Activated T-helper 1 cell treated with Interleukin-2 at 50 U/mL for 16 hours (primary cell): ENCODE data around the gene PDLIM7.
"Not testable (repeated sequence)": the region's sequence is repeated elsewhere in the genome, so short reads cannot be mapped to it uniquely, and the experiment has no call there.

ENCODE experiments used
- DNase-seq: peaks from one replicate; pipeline ENCODE4 v3.0.0-alpha.2; 2020; ENCODE audit warnings: low read depth

Gene PDLIM7, protein sequence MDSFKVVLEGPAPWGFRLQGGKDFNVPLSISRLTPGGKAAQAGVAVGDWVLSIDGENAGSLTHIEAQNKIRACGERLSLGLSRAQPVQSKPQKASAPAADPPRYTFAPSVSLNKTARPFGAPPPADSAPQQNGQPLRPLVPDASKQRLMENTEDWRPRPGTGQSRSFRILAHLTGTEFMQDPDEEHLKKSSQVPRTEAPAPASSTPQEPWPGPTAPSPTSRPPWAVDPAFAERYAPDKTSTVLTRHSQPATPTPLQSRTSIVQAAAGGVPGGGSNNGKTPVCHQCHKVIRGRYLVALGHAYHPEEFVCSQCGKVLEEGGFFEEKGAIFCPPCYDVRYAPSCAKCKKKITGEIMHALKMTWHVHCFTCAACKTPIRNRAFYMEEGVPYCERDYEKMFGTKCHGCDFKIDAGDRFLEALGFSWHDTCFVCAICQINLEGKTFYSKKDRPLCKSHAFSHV

DNA sequence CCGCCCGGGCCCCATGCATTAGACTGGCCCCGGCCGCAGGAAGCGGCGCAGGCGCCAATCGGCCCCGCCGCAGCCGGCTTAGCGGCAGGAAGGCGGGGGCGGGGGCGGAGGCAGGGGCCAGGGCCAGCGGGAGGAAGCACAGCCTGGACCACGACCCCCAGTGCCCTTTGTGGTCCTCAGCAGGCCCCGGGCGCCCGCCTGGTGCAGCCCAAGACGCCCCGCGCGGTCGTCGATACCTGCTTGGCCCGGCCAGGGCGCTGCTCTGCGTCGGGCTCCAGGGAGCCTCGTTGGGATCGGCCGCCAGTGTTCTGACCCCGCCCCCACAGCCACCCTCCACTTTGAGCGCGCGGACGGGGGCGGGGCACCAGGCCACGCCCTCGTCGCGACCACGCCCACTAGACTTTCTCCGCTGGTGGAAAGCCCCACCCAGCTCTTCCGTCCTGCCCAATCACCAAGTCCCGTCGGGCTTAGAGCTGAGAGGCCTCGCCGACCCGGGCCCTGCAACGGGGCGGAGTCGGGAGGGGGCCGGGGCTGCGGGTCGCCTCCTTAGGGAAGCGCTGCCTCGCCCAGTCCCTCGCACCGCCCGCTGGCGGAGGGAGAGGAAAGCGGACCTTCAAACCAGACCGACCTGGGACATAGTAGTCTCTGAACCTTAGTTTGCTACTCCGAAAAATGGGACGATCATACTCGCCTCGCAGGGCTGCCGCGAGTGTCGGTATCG lies at the start of gene PDLIM7:
Gene PDLIM7, minus strand, starts transcription at position 313 of the 721 bp plus-strand sequence. CDS start 1,092 bp downstream, outside the sequence.
- DNase-seq, result peak; percentile 90

DNA sequence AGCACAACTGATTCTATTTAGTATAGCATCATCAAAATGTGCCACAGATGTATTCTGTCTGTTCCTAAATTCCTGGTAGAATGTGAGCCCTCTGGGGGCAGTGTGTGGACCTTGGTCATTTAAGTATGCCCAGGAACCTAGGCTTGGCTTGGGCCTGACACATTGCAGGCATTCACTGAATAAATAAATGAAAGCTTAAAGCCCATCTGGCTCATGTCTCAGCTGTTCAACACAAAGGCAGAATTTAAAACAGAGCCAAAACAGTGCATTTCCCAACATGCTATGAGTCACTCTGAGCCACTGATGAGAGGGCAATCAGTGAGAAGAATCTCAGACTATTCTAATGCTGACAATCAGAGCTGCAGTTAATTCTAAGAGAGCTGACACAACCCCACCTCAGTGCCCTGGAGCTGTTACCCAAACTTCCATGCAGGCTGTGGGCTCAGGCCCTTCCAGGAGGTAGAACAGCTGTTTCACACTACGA lies 48.9 kb upstream of the PDLIM7 start:
- no peak for DNase-seq

DNA sequence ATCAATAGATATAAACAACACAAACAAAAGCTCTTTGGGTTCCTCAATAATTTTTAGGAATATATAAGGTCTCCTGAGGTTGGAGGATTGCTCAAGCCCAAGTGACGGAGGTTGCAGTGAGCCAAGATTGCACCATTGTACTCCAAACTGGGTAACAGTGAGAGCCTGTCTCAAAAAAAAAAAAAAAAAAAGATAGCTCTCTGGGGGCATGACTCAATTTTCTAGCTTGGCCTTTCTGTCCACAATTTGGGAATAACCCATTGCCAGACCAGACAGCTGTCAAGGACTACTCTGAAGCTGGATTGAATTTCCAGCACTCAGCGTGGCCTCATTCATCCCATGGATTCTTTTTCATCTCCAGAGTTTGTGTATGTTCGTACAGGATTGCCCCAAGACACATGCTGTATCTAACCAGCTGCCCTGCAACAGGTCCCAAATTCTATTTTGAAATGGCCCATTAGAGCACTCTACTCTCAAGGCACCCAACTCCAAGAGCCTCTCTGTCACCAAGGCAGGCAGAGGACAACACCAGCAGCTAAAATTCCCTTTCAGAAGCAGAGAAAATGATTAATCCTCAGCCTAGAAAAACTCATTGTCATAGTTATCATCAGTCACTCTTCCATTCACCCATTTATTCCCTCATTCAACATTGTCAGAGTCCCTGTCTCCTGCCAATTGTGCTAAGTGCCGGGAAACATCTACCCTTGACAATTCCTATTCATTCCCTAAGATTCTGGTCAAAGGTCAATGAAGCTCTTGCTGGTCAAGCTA lies 48.3 kb upstream of the PDLIM7 start:
- no peak for DNase-seq

DNA sequence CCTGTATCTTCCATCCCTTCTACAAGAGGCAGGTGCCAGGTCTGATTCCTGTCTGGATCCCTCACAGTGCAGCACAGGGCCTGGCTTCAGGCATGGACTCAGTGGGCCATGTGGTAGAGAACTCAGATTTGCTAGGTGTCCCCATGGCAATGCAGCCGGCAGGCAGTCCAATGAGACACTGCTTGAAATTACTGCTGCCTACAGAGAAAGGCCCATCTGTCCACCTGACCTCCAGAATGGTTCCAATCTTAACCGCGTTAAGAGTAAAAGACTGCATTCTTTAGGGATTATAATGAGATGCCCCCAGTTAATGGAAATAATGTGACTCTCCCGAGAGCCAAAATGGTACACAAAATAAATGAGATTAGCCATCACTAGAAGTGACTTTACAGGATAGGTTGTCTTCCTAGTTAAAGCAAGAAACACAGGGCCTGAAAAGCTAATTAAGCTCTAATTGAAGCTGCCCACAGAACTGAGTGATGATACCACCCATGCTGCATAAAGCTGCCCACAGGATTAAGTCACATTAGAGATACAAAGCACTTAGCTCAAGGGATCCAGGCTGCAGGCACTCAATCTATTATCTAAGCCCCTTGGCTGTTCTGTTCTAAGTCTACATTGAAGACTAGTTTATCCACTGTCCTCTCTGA lies 45.5 kb upstream of the PDLIM7 start:
- no peak for DNase-seq

DNA sequence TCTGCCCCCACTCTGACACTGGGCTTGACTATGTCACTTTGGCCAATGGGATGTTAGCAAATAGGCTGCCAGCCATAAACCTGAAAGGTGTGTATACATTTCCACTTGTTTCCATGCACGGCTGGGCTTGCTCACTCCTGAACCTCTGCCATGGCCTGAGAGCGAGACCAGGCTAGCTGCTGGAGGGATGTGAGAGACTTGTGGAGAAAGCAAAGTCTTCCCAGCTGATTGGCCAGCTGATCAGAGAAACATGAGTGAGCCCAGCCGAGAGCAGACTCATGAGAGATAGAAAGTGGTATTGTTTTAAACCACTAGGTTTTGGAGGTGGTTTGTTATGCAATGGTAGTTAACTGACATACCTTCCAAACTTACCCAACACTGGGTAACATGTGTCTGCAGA lies 43.0 kb upstream of the PDLIM7 start:
- DNase-seq, result no peak

DNA sequence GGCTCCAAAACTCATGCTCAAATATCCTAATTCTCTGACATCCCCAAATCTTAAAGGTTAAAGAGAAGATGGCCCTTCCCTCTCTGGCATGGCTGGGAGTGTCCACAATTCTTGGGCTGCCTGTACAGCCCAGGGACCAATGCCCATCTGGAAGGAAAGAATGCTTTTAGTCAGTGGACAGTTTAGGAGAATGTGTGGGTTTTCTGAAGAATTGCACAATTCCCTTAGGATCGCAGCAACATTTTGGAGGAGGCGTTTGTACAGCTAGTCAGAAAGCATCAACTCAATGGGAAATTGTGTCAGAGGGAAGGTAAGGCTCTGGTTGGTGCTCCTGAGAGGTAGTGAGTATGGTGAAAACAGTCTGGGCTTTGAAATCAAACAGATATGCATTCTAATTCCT lies 42.0 kb upstream of the PDLIM7 start:
- no peak for DNase-seq

DNA sequence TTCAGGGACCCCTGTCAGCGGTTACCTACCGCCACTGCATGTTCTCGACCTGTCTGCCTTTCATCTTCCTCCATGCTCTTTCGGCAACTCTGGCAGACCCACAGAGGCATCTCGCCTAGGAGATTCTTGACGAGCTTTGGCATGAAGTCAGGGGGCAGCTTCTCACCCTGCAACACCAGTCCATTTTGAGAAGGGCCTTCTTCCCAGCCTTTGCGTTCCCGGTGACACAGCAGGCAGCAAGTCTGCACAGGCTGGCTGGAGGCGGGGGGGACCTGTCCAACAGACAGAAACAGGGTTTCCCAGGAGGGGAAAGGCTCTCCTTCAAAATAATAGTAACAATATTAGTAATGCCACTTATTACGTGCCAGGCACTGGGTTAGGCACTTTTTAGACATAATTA lies 41.5 kb upstream of the PDLIM7 start:
- no peak for DNase-seq

DNA sequence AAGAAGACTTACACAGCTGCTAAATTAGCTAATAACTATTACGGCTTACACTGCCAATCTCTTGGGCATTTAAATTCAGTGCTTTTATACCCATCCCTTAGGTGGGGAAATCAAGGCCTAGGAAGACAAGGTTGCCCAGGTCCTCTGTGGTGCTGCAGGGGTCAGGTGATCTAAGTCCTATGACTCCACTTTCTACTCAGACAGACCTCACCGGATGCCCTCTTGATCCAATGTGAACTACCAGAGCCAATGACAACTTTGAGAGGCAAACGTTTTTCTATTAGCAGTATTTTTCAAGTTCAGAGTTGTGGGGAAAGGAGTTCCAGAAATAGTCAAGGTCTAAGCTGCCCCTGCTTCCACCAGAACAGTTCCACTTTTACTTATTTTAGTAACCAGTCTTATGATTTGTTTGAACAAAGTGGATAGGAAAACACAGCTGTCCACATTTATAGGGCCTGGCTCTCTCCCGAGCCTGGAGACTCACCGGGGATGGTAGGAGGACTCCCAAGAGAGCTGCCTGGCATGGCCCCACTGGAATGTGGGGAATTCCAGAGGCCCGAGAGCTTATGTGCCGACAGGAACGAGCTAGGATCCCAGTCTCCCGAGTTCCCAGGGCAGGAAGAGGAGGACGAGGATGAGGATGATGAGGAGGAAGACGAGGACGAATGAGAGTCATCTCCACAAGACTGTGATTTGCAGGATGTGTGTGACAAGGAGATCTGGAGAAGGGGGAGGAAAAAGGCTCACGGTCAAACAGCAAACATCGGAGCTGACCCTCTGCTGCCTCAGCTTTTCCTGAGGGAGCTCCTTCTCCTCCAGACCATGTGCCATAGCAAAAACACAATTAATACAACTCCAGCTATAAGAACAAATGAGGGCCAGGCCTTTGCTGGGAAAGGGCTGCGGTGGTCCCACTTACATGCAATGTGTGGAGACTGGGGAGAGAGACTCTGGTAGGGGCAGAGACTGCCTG lies 40.3 kb upstream of the PDLIM7 start:
- no peak for DNase-seq

DNA sequence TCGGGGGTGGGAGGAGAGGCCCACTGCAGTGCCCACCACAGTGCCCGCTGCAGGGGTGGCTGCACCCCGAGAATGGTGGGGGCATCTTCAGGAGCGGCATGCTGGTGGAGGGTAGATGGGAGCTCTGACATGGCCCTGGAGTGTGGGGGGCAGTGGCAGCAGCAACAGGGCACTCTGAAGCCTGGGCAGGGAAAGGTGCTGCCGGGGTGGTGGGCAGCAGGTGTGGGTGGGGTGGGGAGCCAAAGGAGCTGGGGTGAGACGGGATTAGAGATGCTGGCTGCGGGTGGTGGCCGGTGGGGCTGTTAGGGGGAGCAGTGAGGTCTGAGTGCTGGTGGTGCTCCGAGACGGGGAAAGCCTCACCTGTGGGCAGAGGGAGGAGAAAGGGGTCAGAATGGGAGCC lies 39.0 kb upstream of the PDLIM7 start:
- no peak for DNase-seq

DNA sequence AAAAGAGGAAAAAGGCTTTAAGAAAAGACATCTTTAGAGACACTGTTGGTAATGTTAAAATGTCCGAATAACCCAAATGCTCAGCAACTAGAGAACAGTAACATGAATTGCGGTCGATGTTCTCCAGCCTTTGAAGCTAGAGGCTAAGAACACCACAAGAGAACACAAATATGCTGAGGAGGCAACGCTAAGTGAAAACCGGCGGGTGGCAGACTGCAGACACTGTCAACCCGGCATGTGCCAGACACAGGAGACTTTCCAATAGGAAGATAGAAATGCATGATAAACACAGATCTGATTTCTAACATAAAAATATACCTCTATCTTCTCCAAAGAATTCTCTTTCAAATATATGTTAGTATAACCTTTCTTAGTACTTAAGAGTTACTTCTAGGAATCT lies 37.7 kb upstream of the PDLIM7 start:
- no peak for DNase-seq

DNA sequence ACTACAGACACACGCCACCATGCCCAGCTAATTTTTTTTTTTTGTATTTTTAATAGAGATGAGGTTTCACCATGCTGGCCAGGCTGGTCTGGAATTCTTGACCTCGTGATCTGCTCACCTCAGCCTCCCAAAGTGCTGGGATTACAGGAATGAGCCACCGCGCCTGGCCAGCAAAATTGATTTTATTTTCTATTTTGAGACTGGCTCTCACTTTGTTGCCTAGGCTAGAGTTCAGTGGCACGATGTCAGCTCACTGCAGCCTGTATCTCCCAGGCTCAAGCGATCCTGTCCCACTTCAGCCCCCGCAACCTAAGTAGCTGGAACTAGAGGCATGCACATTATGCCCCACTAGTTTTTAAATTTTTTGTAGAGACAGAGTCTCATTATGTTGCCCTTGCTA lies 37.0 kb upstream of the PDLIM7 start:
- DNase-seq, result not testable (repeated sequence)

DNA sequence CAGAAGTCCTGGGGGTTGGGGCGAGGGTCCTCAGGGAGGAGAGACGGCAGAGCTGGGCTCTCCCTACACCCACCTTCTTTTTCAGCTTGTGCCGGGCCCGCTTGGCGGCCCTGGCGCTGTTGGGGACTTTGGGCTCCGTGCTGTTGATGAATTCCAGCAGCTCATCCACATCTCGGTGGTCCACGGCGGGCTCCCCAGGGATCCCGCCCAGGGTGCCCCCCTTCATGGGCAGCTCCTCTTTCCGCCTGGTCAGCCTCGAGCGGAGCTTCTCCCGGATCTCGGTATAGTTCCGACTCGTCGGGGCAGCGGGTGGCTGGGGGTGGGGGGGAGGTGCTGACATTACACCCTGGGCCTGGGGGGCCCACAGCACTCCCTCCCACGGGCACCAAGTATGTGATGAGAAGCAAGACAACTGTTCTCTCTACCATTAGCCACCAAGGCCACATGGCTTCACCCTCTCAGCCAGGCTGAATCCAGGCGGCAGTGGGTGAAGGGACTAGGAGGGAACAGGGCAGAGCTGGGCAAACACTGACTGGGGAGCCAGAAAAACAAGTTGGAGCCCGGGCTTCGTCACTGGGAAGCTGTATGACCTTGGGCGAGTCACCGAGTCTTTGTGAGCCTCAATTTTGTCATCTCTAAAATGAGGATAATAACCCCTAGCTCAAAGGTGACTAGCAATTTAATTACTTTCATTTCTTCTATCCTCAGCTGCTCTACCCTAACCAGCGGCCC lies 34.0 kb upstream of the PDLIM7 start:
- DNase-seq, result no peak

DNA sequence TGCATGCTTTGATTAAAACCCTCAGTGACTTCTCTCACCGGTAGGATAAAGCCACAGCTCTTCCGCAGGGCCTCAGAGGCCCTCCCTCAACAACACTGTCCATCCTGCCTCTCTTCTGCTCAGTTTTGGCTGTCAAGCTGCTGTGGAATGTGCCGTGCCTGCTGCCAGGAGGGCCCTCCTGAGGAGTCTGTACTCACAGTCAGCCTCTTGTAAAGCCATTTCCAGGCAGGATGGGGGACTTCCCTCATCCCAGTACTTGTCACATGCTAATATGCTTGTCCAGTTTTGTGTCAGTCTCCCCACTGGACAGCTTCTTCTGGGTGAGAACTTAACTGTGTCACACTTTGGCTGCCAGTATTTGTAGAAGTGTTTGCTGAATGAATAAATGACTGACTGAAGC lies 33.2 kb upstream of the PDLIM7 start:
- DNase-seq, result no peak

DNA sequence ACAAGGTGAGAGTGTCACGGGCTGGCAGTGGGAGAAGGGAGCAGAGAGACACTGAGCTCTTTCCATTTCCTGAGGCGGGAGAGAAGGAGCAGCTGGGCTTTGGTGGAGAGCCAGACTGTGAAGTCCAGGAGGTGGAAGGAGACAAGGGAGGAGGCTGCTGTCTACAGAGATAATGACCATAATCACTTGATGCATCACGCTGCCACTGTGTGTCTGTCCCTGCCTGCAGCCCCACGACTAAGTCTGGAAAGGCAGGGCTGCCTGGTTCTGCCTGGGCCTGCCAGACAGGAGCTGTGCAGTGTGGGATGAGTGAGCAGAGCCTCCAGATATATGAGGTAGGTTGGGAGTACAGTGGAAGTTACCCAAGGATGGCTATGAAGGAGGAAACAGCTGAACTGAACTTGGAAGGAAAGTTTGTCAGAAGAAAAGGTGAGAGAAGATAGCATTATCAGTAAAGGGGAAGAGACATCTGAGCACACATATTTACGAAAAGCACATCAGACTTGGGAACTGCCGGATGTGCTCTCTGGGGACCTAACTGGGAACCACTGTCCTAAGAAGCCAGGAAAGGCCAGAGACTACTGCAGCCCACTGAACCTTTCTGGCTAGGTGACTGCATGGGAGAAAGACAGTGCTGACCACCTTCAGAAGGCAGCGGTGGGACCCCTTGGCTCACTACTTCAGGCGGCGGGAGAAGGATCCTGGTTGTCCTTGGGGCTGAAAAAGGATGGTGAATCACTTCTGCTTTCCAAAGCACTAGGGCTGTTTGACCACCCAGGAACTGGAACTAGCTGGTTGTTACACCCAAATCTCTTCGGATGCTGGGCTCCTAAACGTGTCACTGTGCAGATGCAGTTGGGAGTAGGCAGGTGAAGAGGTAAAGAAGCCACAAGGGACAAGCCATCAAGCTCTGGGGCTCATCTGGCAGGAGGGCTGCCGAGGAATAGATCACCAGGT lies 32.1 kb upstream of the PDLIM7 start:
- DNase-seq, result no peak

DNA sequence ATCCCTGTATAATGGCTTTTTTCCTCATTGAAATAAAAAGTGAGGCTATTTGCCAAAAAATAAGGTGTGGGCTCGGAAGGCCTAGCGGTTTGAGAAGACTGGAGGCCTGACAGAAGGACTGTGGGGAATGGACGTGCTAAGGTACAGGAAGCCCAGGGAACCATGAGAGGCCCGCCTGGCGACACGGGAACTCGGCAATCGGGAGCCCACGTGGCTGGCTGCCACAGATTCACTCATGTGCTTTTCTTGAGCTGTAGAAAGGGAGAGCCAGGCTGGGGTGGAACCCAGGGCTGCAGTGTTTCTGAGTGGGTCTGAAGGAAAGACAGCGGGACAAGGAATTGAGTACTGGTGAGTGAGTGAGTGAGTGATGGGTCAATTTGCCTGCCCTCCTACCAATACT lies 31.2 kb upstream of the PDLIM7 start:
- DNase-seq, result no peak

DNA sequence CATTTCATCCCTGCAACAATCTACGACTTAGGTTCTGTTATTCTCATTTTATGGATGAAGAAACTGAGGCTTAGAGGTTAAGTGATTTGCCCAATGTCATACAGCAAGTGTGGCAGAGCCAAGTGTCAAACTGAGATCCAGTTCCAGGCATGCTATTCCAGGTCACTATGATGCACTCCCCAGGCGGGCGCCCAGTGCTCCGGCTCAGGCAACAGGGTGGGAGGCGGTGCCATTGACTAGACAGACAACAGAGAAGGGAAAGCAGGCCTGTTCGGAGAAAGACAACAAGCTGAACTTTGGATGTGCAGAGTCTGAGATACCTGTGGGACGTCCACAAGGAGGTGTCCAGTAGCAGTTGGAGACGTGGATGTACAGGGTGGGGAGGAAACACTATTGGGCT lies 30.2 kb upstream of the PDLIM7 start:
- DNase-seq, result no peak

DNA sequence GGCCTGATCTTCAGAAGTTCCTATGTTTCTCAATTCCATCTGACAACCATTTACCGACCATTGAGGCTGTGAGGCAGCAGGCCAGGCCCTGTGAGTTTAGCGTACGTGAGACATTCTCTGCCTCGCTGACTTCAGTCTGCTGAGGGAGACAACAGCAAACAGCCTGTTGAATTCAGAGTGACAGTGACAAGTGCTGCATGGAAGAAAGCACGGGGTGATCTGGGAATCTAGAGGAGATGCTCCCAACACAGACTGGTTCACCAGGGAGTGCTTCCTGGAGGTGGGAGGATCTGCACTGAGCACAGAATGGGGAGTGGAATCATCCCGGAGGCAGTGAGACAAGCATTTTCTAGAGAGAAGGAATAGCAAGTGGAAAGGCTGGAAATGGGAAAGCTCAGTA lies 29.4 kb upstream of the PDLIM7 start:
- DNase-seq, result no peak

DNA sequence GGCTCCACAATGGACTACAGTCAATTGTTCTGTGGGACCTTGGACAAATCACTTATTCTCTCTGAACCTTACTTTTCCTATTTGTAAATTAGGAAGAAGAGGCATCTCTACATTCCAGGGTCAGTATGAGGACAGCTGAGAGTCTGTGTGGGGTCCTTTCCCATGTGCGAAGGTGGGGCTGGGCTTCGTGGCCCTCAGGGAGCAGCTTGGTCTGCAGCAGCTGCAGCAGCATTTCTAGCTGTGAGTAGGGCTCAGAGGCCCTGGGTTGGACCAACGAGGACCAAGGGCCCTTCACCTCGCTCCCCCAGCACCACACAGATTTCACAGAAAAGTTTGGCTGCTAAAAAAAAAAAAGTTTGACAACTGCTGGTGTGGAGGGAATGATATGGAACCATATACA lies 28.8 kb upstream of the PDLIM7 start:
- no peak for DNase-seq
